SKM-1 (cell line): ENCODE data around the gene ELAVL1.
"Not testable (repeated sequence)": the region's sequence is repeated elsewhere in the genome, so short reads cannot be mapped to it uniquely, and the experiment has no call there.

Source experiments
- DNase-seq: peaks from one replicate; lab custom pipeline; 2025; ENCODE audit not compliant: unreplicated experiment; lab: John Stamatoyannopoulos, UW

ELAVL1 gene

DNA sequence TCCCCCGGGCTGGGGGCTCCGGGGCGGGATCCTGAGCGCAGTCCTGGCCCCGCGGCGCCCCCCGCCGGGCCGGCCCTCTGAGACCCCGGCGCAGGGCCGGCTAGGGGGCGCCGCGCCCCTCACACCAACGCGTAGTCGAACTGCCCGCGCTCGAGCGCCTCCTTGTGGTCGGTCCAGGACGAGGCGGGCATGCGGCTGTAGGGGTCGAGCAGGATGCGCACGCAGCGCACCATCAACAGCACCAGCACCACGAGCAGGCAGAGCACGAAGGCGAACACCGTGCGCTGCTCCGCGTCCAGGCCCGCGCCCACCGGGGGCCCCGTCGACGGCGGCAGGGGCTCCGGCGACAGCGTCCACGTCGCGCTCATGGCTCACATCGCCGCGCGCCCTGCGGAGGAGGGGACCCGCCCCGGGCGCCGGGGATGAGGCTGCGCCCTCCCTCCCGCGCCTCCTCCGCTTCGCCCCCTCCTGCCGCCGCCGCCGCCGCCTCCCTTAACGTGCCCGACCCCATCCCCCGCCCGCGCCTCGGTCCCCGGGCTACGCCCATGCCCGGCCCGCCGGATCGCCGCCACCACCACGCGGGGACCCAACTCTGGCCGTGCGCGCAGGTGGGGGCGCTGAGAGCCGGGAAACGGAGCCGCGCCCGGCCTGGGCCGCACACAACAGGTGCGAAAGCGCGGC, 80.1 kb downstream of the ELAVL1 start:
- DNase-seq = peak; percentile 52

- DNase-seq = no peak
Measured at GRCh38 chr19:7924651-7925170, 80.7 kb downstream of the ELAVL1 start.

DNA sequence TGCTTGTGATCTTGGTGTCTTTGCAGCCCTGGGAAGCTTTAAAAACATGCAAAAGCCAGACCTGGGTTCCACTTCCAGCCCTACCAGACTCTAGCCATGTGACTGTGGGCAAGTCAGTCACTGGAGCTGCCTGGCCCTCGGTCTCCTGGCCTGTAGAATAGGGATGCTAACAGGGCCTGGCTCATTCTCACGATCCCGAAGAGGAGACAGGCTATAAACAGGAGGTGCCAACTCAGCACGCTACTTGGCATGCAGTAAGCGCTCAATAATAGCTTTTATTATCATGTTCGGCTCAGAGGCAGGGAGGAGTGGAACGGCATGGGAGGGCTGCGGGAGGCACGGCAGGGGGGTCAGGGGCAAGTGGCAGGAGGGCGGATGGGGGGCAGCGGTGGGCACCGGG, 81.2 kb downstream of the ELAVL1 start:
- no peak for DNase-seq

DNA sequence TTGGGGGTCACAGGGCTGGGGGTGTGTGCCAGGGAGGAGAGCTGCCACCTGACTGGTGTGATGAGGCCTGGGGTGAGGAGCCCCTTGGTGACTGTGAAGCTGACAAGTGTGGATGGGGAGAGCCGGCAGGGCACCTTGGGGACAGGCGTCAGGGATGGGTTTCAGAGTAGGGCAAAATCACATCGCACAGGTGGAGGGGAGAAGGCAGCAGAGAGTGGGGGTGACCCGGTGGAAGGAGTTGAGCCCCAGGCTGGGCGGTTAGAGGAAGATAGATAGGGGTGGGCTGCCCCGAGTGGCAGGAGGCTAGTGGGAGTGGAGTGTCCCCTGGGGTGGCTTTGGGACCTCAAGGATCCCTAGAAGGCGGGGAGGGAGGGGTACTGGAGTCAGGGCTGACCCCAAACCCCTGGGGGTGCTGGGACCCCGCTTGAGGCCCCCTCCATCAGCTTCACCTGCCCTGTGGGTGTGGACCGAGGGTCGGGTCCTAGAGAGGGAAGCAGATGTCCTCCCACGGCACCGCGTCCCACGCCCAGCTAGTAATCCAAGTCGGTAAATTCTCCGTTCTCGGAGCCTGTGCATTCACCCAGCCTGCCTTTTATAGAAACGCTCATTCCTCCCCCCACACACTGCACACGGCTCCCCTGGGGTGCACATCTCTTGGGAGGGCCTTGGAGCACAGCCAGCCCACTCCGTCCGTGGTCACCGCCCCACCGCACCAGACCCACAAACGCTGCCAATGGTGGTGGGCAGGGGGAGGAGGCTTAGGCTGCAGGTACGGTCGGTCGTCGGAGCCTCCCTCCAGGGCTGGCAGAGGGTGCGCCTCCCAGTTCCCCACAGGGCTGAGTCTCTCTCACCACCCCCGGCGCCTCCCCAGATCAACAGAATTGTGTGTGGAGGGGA, 81.9 kb downstream of the ELAVL1 start:
- DNase-seq = no peak

GRCh38 chr19:7922836-7923195, 82.6 kb downstream of the ELAVL1 start:
- DNase-seq = no peak

GRCh38 chr19:7921967-7922835, 83.2 kb downstream of the ELAVL1 start:
- DNase-seq = no peak

DNA sequence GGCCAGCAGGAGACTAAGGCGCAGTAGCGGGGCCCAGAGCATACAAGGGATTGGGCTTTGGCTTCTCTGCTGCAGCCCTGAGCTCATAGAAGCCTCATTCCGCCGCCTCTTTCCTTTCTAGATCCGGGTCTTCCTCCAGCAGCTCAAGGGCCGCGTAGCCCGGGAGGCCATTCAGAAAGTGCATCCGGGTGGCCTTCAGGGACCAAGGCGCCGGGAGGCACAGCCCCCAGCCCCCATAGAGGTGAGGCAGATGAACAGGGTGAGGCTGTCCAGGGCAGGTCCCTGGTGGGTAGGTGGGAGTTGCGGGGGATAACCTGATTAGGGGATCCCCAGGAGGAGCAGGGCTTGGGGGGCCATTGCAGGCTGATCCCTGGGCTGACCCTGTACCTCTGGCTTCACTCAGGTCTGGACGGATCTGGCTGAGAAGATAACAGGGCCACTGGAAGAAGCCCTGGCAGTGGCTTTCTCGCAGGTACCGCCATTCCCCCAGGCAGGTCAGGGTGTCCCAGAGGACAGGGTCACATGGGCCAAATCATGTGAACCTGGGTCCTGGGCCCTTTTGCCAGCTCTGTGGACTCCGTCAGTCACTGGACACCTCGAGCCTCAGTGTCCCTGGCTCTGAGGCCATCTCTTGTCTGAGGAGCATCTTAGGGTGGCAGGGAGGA, 84.0 kb downstream of the ELAVL1 start:
- DNase-seq = no peak

DNA sequence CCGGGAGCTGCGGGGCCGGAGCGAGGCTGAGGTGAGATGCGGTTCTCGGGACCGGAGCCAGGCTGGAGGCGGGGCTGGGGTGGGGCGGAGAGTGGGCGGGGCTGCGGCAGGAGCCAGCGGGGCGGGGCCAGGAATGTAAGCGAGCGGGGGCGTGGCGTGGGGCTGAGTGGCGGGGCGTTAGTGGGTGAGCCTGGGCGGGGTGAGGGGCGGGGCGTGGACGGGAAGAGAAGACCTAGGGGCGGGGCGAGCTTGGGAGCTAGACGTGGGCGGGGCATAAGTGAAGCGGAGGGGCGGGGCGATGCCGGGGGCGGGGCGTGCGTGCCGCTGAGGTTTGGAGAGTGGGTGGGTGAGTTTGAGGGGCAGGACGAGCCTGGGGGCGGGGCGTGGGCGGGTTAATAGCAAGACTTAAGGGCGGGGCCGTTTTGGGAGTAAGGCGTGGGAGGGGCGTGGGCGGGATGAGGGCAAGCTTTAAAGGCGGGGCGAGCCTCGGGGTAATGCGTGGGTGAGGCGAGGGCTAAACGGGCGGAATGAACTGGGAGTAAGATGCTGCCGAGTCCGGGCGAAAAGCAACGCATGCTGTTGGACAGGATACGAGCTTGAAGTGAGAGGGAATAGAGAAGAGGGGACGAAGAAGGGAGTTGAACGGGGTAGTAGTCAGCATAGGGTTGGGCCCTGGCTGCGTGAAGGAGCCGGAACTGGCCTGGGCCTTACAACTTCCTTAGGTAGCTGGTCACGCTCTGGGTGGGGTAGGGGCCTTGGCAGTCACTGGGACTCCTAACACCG, 84.7 kb downstream of the ELAVL1 start:
- peak; percentile 99 for DNase-seq

DNA sequence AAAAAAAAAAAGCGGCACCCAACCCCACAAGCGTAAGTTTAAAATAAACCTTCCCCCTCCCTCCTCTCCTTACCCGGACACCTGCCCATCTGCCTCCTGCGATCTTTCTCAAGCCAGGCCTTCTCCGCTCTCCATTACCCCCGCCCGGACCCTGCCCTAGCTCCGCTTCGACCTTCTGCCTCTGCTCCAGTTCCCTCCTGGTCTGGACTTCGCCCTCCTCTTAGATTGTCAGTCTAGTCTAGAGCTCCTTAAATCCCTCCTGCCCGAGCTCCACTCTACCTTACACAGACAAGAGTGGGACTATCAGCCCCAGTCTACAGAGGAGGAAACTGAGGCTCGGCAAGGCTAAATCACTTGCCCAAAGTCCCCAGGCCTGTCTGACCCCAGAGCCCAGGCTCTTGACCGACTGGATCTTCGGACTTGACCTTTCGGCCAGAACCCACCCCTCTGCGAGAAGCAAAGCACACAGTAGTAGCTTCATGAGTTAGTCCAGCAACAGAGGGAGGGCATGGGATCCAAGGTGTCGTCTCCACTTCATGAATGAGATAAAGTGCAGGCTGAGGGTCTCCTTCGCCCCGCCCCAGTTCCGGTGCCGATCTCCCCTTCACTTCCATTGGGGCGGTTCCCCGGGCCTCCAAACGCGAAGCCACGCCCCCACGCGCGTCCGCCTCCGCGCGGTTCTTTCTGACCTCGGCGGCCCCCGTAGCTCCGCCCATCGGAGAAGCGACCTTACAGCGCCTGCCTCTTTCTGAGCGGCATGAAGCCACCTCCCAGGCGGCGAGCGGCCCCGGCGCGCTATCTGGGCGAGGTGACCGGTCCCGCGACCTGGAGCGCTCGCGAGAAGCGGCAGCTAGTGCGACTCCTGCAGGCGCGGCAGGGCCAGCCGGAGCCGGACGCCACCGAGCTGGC, 85.6 kb downstream of the ELAVL1 start, which contains the start of gene SNAPC2:
TSS of gene SNAPC2 (plus strand) at position 729 of the 909 bp plus-strand sequence. CDS start at position 758, 29 bp downstream.
- DNase-seq = peak; percentile 79

DNA sequence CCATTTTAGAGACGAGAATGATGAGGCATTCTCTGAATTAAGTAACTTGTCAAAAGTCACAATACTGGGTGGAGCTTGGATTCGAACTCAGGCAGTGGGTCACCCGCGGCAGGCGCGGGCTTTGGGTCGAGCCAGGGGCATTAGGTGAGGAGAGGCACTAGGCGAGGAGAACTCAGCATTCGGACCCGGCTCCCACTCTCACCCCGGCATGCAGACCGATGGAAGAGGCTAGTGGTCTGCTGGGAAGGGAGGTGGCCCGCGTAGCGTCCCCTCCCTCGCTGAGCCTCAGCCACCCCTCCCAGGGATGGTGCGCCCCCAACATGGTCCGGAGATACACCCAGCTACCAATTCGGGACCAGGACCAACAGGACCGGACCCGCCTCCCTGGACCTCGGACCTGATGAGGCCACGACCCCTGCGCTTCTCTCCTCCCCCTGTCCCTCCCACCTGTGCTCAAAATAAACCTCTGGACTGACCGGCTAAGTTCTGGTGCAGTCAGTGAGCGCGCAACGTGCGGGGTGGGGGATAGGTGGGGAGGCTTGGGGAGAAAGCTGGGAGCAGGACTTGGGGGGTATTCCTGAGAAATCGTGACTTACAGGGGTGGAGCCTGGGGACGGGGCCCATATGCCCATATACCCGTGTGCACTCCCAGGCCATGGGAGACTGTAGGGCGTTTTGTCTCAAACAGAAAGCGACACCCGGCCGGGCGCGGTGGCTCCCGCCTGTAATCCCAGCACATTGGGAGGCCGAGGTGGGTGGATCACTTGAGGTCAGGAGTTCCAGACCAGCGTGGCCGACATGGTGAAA, 86.6 kb downstream of the ELAVL1 start:
- no peak for DNase-seq

- DNase-seq = not testable (repeated sequence)
Measured at GRCh38 chr19:7918062-7918614, 87.3 kb downstream of the ELAVL1 start.

- no peak for DNase-seq
Measured at GRCh38 chr19:7917267-7918061, 88.0 kb downstream of the ELAVL1 start.

GRCh38 chr19:7916955-7917266, 88.5 kb downstream of the ELAVL1 start:
- DNase-seq = no peak

- no peak for DNase-seq
Measured at GRCh38 chr19:7916103-7916954, 89.1 kb downstream of the ELAVL1 start.

- DNase-seq = no peak
Measured at GRCh38 chr19:7915250-7916102, 90.0 kb downstream of the ELAVL1 start.
